ENCODE measurements around the gene HLA-DMA. TPM values are rescaled to one million over a fixed set of nuclear protein-coding genes. Genes with fewer than 3 reads are reported as not detected.

The HLA-DMA gene
- total and polyA plus RNA-seq, 2 of the 13 experiments (the other 11 are each of a cell fraction or from before 2014, with no cell fraction given): 0.70 to 0.71 TPM

DNA sequence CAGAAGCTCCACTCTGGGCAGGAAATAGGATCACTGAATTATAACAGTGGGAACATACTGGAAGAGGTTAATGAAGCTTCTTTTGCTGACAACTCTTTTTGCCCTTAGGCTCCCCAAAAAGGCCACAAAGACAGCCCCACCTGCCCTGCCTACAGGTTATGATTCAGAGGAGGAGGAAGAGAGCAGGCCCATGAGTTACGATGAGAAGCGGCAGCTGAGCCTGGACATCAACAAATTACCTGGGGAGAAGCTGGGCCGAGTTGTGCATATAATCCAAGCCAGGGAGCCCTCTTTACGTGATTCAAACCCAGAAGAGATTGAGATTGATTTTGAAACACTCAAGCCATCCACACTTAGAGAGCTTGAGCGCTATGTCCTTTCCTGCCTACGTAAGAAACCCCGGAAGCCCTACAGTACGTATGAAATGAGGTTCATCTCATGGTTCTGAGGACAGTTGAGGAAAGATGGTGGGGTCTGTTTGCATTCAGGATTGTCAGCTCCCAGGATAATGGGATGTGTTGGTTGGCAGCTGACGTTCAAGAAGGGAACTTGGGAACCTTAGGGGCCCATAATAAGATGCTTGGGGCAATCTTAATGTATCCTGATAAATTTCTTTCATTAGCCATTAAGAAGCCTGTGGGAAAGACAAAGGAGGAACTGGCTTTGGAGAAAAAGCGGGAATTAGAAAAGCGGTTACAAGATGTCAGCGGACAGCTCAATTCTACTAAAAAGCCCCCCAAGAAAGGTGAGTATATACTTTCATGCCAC lies 27.0 kb upstream of the HLA-DMA start (continued):
- TF ChIP-seq POLR2AphosphoS2 (IDR thresholded peaks at IDR 0.05; ENCODE audit: low read depth, low read length) (0 out of 2 replicates have a peak, but pooled peaks have one; percentile 4), TAF15 (IDR thresholded peaks at IDR 0.05; ENCODE audit: low read depth, low read length, poor library complexity, severe bottlenecking) (no peak), KAT7 (CRISPR knock-in tag; IDR thresholded peaks at IDR 0.05; ENCODE audit: borderline replicate concordance) (no peak), POLR2G (IDR thresholded peaks at IDR 0.05; ENCODE audit: low read depth, low read length) (peak; percentile 61), ZNF766 (CRISPR knock-in tag; IDR thresholded peaks at IDR 0.05; ENCODE audit: borderline replicate concordance) (no peak), ZFAT (CRISPR knock-in tag; conservative IDR thresholded peaks at IDR 0.05) (no peak), ATF1 (CRISPR knock-in tag; IDR thresholded peaks at IDR 0.05) (no peak), ZNF574 (CRISPR knock-in tag; IDR thresholded peaks at IDR 0.05) (no peak)
- TF ChIP-seq, protein P1, sequence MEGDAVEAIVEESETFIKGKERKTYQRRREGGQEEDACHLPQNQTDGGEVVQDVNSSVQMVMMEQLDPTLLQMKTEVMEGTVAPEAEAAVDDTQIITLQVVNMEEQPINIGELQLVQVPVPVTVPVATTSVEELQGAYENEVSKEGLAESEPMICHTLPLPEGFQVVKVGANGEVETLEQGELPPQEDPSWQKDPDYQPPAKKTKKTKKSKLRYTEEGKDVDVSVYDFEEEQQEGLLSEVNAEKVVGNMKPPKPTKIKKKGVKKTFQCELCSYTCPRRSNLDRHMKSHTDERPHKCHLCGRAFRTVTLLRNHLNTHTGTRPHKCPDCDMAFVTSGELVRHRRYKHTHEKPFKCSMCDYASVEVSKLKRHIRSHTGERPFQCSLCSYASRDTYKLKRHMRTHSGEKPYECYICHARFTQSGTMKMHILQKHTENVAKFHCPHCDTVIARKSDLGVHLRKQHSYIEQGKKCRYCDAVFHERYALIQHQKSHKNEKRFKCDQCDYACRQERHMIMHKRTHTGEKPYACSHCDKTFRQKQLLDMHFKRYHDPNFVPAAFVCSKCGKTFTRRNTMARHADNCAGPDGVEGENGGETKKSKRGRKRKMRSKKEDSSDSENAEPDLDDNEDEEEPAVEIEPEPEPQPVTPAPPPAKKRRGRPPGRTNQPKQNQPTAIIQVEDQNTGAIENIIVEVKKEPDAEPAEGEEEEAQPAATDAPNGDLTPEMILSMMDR (CRISPR knock-in tag; IDR thresholded peaks at IDR 0.05): no peak
- TF ChIP-seq, protein P2, sequence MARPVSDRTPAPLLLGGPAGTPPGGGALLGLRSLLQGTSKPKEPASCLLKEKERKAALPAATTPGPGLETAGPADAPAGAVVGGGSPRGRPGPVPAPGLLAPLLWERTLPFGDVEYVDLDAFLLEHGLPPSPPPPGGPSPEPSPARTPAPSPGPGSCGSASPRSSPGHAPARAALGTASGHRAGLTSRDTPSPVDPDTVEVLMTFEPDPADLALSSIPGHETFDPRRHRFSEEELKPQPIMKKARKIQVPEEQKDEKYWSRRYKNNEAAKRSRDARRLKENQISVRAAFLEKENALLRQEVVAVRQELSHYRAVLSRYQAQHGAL (CRISPR knock-in tag; IDR thresholded peaks at IDR 0.05; ENCODE audit: not compliant biosample characterization): no peak
